Measurements from ENCODE around the gene GPR21.

The GPR21 gene

DNA sequence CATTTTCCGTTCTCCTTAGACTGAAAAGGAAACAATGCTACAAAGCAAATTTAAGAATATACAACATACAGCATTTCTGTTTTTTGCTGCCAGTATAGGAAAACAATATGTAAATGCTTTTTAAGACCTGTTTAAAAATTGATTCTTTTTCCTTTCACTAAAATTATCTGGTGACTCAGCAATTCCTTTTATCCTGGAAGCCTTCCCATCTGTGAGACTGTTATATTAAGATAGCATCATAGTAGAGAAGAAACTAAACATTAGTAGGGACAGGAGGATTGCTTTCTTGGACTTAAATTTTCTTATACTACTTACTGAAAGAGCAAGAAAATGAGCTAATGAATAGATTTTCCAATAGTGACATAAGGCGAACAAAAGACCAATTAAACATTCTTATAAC is 30.0 kb upstream of the GPR21 start:
- no peak overlapping the region for H3K9ac ChIP-seq (ENCODE audit: low read length)
- no peak for TF ChIP-seq EZH2phosphoT487 (conservative IDR thresholded peaks at IDR 0.05; ENCODE audit: low read length)
- TF ChIP-seq, protein P1, sequence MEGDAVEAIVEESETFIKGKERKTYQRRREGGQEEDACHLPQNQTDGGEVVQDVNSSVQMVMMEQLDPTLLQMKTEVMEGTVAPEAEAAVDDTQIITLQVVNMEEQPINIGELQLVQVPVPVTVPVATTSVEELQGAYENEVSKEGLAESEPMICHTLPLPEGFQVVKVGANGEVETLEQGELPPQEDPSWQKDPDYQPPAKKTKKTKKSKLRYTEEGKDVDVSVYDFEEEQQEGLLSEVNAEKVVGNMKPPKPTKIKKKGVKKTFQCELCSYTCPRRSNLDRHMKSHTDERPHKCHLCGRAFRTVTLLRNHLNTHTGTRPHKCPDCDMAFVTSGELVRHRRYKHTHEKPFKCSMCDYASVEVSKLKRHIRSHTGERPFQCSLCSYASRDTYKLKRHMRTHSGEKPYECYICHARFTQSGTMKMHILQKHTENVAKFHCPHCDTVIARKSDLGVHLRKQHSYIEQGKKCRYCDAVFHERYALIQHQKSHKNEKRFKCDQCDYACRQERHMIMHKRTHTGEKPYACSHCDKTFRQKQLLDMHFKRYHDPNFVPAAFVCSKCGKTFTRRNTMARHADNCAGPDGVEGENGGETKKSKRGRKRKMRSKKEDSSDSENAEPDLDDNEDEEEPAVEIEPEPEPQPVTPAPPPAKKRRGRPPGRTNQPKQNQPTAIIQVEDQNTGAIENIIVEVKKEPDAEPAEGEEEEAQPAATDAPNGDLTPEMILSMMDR (IDR thresholded peaks at IDR 0.05; ENCODE audit: insufficient read depth, low read length, poor library complexity, severe bottlenecking) = no peak
- H3K4me3 ChIP-seq (ENCODE audit: insufficient read depth, low read length, poor library complexity, severe bottlenecking) = no peak overlapping the region
- no peaks in the 10 kb centered on the region for H4K20me1 ChIP-seq (ENCODE audit: low read depth, low read length)
- no peak overlapping the region for H3K4me2 ChIP-seq (ENCODE audit: low read depth, low read length, poor library complexity, severe bottlenecking)
- H2AFZ ChIP-seq (ENCODE audit: low read depth, low read length, severe bottlenecking) = no peak overlapping the region
- H3K79me2 ChIP-seq (ENCODE audit: insufficient read depth, low read length) = no peaks in the 10 kb centered on the region
- H3K27ac ChIP-seq (ENCODE audit: low read depth, low read length) = no peak overlapping the region
- no peaks in the 10 kb centered on the region for H3K9me2 ChIP-seq (replicated peaks; ENCODE audit: insufficient read depth, low read length)
- H3F3A ChIP-seq (ENCODE audit: insufficient read depth) = 0 out of 2 replicates have a peak, but pooled peaks cover 5% of the 10 kb centered on the region
- H3K9me3 ChIP-seq (ENCODE audit: insufficient read depth, low read length) = no peaks in the 10 kb centered on the region
- peaks cover 31% of the 10 kb centered on the region; the same call in 1 of the 2 replicates for H3K36me3 ChIP-seq (ENCODE audit: low read length)
- no peaks in the 10 kb centered on the region for H3K27me3 ChIP-seq (ENCODE audit: low read length)

GRCh38 chr9:123005964-123006363 is 27.5 kb upstream of the GPR21 start:
- Histone ChIP-seq H3K4me2 (ENCODE audit: low read depth, low read length, poor library complexity, severe bottlenecking) (no peak overlapping the region), H3K36me3 (ENCODE audit: low read length) (peaks cover 37% of the 10 kb centered on the region; the same call in 1 of the 2 replicates)
- no peak for TF ChIP-seq EZH2phosphoT487 (conservative IDR thresholded peaks at IDR 0.05; ENCODE audit: low read length)
- TF ChIP-seq, protein P1 (IDR thresholded peaks at IDR 0.05; ENCODE audit: insufficient read depth, low read length, poor library complexity, severe bottlenecking) = no peak

GRCh38 chr9:123007269-123007668 is 26.2 kb upstream of the GPR21 start:
- H2AFZ ChIP-seq (ENCODE audit: low read depth, low read length, severe bottlenecking) = no peak overlapping the region
- H3K4me2 ChIP-seq (ENCODE audit: low read depth, low read length, poor library complexity, severe bottlenecking) = no peak overlapping the region
- H3K9ac ChIP-seq (ENCODE audit: low read length) = no peak overlapping the region
- no peaks in the 10 kb centered on the region for H3K9me2 ChIP-seq (replicated peaks; ENCODE audit: insufficient read depth, low read length)
- no peaks in the 10 kb centered on the region for H4K20me1 ChIP-seq (ENCODE audit: low read depth, low read length)
- H3K27ac ChIP-seq (ENCODE audit: low read depth, low read length) = no peak overlapping the region
- no peak overlapping the region for H3K4me3 ChIP-seq (ENCODE audit: insufficient read depth, low read length, poor library complexity, severe bottlenecking)
- no peaks in the 10 kb centered on the region for H3K79me2 ChIP-seq (ENCODE audit: insufficient read depth, low read length)
- H3F3A ChIP-seq (ENCODE audit: insufficient read depth) = 0 out of 2 replicates have a peak, but pooled peaks cover 8% of the 10 kb centered on the region
- no peaks in the 10 kb centered on the region for H3K9me3 ChIP-seq (ENCODE audit: insufficient read depth, low read length)
- H3K36me3 ChIP-seq (ENCODE audit: low read length) = peaks cover 33% of the 10 kb centered on the region; the same call in 1 of the 2 replicates
- no peak for TF ChIP-seq EZH2phosphoT487 (conservative IDR thresholded peaks at IDR 0.05; ENCODE audit: low read length)
- TF ChIP-seq, protein P1 (IDR thresholded peaks at IDR 0.05; ENCODE audit: insufficient read depth, low read length, poor library complexity, severe bottlenecking) = no peak
- no peaks in the 10 kb centered on the region for H3K27me3 ChIP-seq (ENCODE audit: low read length)

More at GRCh38 chr9:123005964-123006363, 27.5 kb upstream of the GPR21 start:
- Histone ChIP-seq H3K4me3 (ENCODE audit: insufficient read depth, low read length, poor library complexity, severe bottlenecking) (no peak overlapping the region), H3K79me2 (ENCODE audit: insufficient read depth, low read length) (no peaks in the 10 kb centered on the region), H2AFZ (ENCODE audit: low read depth, low read length, severe bottlenecking) (no peak overlapping the region), H3F3A (ENCODE audit: insufficient read depth) (0 out of 2 replicates have a peak, but pooled peaks cover 8% of the 10 kb centered on the region), H3K9ac (ENCODE audit: low read length) (no peak overlapping the region), H3K27me3 (ENCODE audit: low read length) (no peaks in the 10 kb centered on the region), H3K9me2 (replicated peaks; ENCODE audit: insufficient read depth, low read length) (no peaks in the 10 kb centered on the region), H4K20me1 (ENCODE audit: low read depth, low read length) (no peaks in the 10 kb centered on the region), H3K9me3 (ENCODE audit: insufficient read depth, low read length) (no peaks in the 10 kb centered on the region), H3K27ac (ENCODE audit: low read depth, low read length) (no peak overlapping the region)
